Measurements from ENCODE around the gene KCNG2.

DNA sequence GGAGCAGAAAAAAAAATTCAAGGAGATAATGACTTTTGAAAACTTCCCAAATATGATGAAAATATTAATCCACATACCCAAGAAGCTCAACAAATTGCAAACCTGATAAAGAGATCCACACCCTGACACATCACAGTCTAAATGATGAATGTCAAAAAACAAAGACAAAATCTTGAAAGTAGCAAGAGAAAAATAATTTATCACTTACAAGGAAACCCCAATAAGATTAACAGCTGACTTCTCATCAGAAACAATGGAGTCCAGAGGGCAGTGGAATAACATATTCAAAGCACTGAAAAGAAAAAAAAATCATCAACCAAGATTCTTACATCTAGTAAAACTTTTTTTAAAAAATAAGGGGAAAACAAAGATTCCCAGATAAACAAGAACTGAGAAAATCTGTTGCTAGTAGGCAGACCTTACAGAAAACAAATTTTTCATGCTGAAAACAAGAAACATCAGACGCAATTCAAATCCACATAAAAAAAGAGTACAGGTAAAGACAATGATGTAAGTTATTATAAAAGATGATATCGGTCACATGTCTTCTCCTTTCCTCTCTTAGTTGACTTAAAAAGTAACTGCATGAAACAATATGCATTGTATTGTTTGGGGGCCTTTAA lies 132.4 kb downstream of the KCNG2 start:
- TF ChIP-seq, protein P1, sequence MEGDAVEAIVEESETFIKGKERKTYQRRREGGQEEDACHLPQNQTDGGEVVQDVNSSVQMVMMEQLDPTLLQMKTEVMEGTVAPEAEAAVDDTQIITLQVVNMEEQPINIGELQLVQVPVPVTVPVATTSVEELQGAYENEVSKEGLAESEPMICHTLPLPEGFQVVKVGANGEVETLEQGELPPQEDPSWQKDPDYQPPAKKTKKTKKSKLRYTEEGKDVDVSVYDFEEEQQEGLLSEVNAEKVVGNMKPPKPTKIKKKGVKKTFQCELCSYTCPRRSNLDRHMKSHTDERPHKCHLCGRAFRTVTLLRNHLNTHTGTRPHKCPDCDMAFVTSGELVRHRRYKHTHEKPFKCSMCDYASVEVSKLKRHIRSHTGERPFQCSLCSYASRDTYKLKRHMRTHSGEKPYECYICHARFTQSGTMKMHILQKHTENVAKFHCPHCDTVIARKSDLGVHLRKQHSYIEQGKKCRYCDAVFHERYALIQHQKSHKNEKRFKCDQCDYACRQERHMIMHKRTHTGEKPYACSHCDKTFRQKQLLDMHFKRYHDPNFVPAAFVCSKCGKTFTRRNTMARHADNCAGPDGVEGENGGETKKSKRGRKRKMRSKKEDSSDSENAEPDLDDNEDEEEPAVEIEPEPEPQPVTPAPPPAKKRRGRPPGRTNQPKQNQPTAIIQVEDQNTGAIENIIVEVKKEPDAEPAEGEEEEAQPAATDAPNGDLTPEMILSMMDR (IDR thresholded peaks at IDR 0.05; ENCODE audit: low read depth, low read length, missing input control) = no peak
- TF ChIP-seq, protein P2, sequence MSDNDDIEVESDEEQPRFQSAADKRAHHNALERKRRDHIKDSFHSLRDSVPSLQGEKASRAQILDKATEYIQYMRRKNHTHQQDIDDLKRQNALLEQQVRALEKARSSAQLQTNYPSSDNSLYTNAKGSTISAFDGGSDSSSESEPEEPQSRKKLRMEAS (IDR thresholded peaks at IDR 0.05) = no peak
- no peak for TF ChIP-seq GABPA (IDR thresholded peaks at IDR 0.05 in 1 of 2, conservative IDR thresholded peaks at IDR 0.05 in 1 of 2)
- no peak for TF ChIP-seq RXRA (IDR thresholded peaks at IDR 0.05)
- TF ChIP-seq TAF1 (conservative IDR thresholded peaks at IDR 0.05) = no peak
- no peak for TF ChIP-seq YY1 (IDR thresholded peaks at IDR 0.05)
- no peak for TF ChIP-seq RAD21 (IDR thresholded peaks at IDR 0.05)
- TF ChIP-seq, protein P3, sequence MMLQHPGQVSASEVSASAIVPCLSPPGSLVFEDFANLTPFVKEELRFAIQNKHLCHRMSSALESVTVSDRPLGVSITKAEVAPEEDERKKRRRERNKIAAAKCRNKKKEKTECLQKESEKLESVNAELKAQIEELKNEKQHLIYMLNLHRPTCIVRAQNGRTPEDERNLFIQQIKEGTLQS (IDR thresholded peaks at IDR 0.05) = no peak
- TF ChIP-seq SP1 (IDR thresholded peaks at IDR 0.05) = no peak
- no peak for TF ChIP-seq NR2F2 (IDR thresholded peaks at IDR 0.05)

Data from liver (tissue), 3 donors.